GM19372 (cell line): ENCODE data around the gene ADARB2.
A peak's percentile ranks its signal among the peaks of the same experiment; 100 is the strongest.
"Not testable (repeated sequence)": the region's sequence is repeated elsewhere in the genome, so short reads cannot be mapped to it uniquely, and the experiment has no call there.

Experiments used
- ATAC-seq: cut with Tn5 transposase; IDR thresholded peaks from one replicate; pipeline ENCODE4 v1.9.1; 2021; ENCODE audit warnings: mild to moderate bottlenecking, low read depth, moderate library complexity; ENCODE audit not compliant: unreplicated experiment

The ADARB2 gene

GRCh38 chr10:1737222-1738061 is at the start of gene ADARB2:
TSS of gene ADARB2 (minus strand) at chr10:1737525.
- ATAC-seq, result peak; percentile 75

- ATAC-seq, result no peak
Observed at GRCh38 chr10:1785835-1786234, 48.5 kb upstream of the ADARB2 start.

GRCh38 chr10:1782841-1783240 is 45.5 kb upstream of the ADARB2 start:
- no peak for ATAC-seq

- ATAC-seq, result no peak
Observed at GRCh38 chr10:1779796-1780195, 42.5 kb upstream of the ADARB2 start.

- no peak for ATAC-seq
Observed at GRCh38 chr10:1778375-1778969, 41.1 kb upstream of the ADARB2 start.

- no peak for ATAC-seq
Observed at GRCh38 chr10:1776127-1776662, 38.9 kb upstream of the ADARB2 start.

- ATAC-seq, result no peak
Observed at GRCh38 chr10:1774796-1775195, 37.5 kb upstream of the ADARB2 start.

- not testable (repeated sequence) for ATAC-seq
Observed at GRCh38 chr10:1773204-1773603, 35.9 kb upstream of the ADARB2 start.

- no peak for ATAC-seq
Observed at GRCh38 chr10:1766049-1766448, 28.7 kb upstream of the ADARB2 start.

- ATAC-seq, result no peak
Observed at GRCh38 chr10:1762076-1762475, 24.8 kb upstream of the ADARB2 start.

GRCh38 chr10:1754506-1755153 is 17.3 kb upstream of the ADARB2 start:
- ATAC-seq, result no peak

GRCh38 chr10:1752153-1752552 is 14.8 kb upstream of the ADARB2 start:
- ATAC-seq, result no peak

GRCh38 chr10:1747590-1748157 is 10.3 kb upstream of the ADARB2 start:
- no peak for ATAC-seq

GRCh38 chr10:1746796-1747195 is 9.5 kb upstream of the ADARB2 start:
- ATAC-seq, result no peak

- ATAC-seq, result no peak
Observed at GRCh38 chr10:1745780-1746456, 8.6 kb upstream of the ADARB2 start.

GRCh38 chr10:1744524-1744923 is 7.2 kb upstream of the ADARB2 start:
- no peak for ATAC-seq

- ATAC-seq, result no peak
Observed at GRCh38 chr10:1743141-1743540, 5.8 kb upstream of the ADARB2 start.

- no peak for ATAC-seq
Observed at GRCh38 chr10:1741450-1741849, 4.1 kb upstream of the ADARB2 start.

- ATAC-seq, result no peak
Observed at GRCh38 chr10:1739751-1740150, 2.4 kb upstream of the ADARB2 start.

GRCh38 chr10:1738950-1739349 is 1.6 kb upstream of the ADARB2 start:
- ATAC-seq, result peak; percentile 42

GRCh38 chr10:1736972-1737221 is 428 bp downstream of the ADARB2 start:
- ATAC-seq, result no peak
